ENCODE measurements around the gene GRIP2.

DNA sequence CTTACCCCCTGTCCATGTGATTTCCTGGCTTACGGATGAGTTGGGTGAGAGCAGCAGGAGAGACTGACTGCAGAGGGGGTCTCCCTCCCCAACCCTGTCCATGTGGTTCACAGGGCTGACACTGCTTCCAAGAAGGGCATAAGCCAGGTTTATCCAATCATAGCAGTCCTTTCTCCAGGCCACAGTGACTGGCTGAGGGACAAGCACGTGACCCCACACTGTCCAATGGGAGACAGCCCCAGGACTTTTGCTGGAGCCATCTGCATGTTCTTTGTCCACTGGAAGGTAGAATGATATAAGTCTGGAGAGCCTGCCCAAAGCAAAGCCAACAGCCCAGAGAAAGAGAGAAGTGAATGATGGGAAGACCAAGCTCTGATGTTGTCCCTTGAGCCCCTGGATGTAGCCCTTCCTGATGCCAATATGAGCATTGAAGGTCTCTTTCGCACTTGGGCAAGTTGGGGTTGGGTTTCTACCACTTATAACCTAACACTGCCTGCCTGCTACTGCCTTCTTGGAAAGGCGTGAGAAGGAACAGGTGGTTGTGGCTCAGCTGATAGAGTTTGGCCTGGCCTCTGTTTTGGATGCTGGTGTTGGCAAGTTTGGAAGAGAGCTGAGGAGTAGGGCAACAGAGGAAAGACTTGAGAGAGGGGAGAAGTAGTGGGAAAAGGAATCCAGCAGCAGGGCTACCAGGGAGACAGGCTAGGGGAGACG lies 41.3 kb upstream of the GRIP2 start:
- TF ChIP-seq, protein P1, sequence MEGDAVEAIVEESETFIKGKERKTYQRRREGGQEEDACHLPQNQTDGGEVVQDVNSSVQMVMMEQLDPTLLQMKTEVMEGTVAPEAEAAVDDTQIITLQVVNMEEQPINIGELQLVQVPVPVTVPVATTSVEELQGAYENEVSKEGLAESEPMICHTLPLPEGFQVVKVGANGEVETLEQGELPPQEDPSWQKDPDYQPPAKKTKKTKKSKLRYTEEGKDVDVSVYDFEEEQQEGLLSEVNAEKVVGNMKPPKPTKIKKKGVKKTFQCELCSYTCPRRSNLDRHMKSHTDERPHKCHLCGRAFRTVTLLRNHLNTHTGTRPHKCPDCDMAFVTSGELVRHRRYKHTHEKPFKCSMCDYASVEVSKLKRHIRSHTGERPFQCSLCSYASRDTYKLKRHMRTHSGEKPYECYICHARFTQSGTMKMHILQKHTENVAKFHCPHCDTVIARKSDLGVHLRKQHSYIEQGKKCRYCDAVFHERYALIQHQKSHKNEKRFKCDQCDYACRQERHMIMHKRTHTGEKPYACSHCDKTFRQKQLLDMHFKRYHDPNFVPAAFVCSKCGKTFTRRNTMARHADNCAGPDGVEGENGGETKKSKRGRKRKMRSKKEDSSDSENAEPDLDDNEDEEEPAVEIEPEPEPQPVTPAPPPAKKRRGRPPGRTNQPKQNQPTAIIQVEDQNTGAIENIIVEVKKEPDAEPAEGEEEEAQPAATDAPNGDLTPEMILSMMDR (IDR thresholded peaks at IDR 0.05 in 8 of 11, conservative IDR thresholded peaks at IDR 0.05 in 3 of 11): no peak
- TF ChIP-seq POLR2A (IDR thresholded peaks at IDR 0.05): no peak

Data from spleen (tissue), 7 donors.